RWPE2 (cell line): ENCODE results near the gene HSPA12A.

Experiments used
- ATAC-seq: fragments of 200-7000 bp; cut with Tn5 transposase; 3 replicates; pipeline ENCODE4 v1.9.1; 2021; ENCODE audit warnings: low read depth
- DNase-seq: peaks from one replicate; pipeline ENCODE4 v3.0.0-alpha.2; 2020; ENCODE audit warnings: low spot score
- H3K27ac ChIP-seq: fragments of 450-650 bp; 2 replicates; pipeline ENCODE4 v1.5.1; 2017; ENCODE audit warnings: mild to moderate bottlenecking; ENCODE audit not compliant: poor library complexity, severe bottlenecking
- H3K27me3 ChIP-seq: fragments of 250-450 bp; sonication (Bioruptor Pico); 2 replicates; pipeline ENCODE4 v1.5.1; 2021; ENCODE audit warnings: mild to moderate bottlenecking, moderate library complexity; ENCODE audit not compliant: insufficient read depth, poor library complexity, severe bottlenecking
- H3K36me3 ChIP-seq: fragments of 250-450 bp; sonication (Bioruptor Pico); 2 replicates; pipeline ENCODE4 v1.5.1; 2020; ENCODE audit warnings: low read depth, mild to moderate bottlenecking, moderate library complexity
- H3K4me1 ChIP-seq: fragments of 250-450 bp; sonication (Bioruptor Pico); 2 replicates; pipeline ENCODE4 v1.5.1; 2021; ENCODE audit warnings: mild to moderate bottlenecking, moderate library complexity; ENCODE audit not compliant: insufficient read depth, poor library complexity, severe bottlenecking
- H3K4me3 ChIP-seq: fragments of 250-450 bp; sonication (Bioruptor Pico); 2 replicates; pipeline ENCODE4 v1.5.1; 2021; ENCODE audit warnings: mild to moderate bottlenecking, moderate library complexity; ENCODE audit not compliant: severe bottlenecking
- H3K9me3 ChIP-seq: fragments of 250-450 bp; sonication (Bioruptor Pico); 2 replicates; pipeline ENCODE4 v1.5.1; 2021; ENCODE audit warnings: mild to moderate bottlenecking, moderate library complexity; ENCODE audit not compliant: severe bottlenecking
- CTCF ChIP-seq: fragments of 450-650 bp; IDR thresholded peaks from one replicate; pipeline ENCODE4 v1.5.1; 2017; ENCODE audit warnings: mild to moderate bottlenecking, moderate library complexity; ENCODE audit not compliant: poor library complexity, severe bottlenecking

HSPA12A gene

DNA sequence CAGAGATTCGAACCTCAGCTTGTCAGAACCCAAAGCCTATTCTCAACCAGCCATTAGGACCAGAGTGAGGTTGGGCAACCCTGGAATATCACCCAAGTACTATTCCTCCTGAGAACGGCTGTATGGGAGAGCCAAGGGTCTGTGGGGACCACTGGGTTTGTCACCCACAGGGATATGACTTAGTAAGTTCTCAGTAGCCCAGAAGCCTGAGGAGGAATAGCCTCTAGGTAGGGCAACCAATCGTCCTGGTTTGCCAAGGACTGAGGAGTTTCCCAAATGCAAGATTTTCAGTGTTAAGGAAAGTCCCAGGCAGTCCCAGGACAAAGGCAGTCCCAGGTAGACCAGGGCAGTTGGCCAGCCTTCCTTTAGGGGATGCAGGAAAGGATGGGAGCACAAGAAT, 74.9 kb downstream of the HSPA12A start:
- Histone ChIP-seq H3K36me3 (no peaks in the 10 kb centered on the region), H3K4me3 (no peak overlapping the region), H3K27me3 (no peaks in the 10 kb centered on the region), H3K9me3 (no peaks in the 10 kb centered on the region), H3K4me1 (peaks cover 4% of the 10 kb centered on the region), H3K27ac (no peak overlapping the region)
- ATAC-seq (no peak), DNase-seq (no peak)
- no peak for TF ChIP-seq CTCF

GRCh38 chr10:116665541-116666125, 76.7 kb downstream of the HSPA12A start:
- Histone ChIP-seq H3K27me3 (no peaks in the 10 kb centered on the region), H3K27ac (no peak overlapping the region), H3K4me3 (no peak overlapping the region), H3K36me3 (no peaks in the 10 kb centered on the region), H3K9me3 (no peaks in the 10 kb centered on the region), H3K4me1 (no peaks in the 10 kb centered on the region)
- no peak for TF ChIP-seq CTCF
- no peak for ATAC-seq
- DNase-seq = no peak

DNA sequence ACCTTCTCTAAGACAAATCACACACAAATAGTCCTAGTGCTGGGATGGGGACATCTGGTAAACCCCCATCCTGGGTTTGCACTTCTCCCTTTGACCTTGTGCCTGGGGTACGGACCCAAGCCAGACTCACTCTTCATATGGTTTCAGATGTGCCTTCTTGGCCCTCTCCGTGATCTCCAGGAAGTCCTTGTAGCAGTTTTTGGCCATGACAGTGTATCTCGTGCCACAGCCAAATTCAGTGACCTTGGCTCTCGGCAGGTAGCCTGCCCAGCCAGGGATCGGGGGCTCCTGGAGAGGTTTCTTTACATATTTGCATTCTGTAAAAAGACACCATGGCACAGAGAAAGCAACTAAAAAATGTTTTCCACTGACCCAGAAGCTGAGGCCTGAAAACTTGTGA, 77.7 kb downstream of the HSPA12A start:
- TF ChIP-seq CTCF = no peak
- Histone ChIP-seq H3K27me3 (no peaks in the 10 kb centered on the region), H3K4me1 (no peaks in the 10 kb centered on the region), H3K36me3 (no peaks in the 10 kb centered on the region), H3K4me3 (no peak overlapping the region), H3K27ac (no peak overlapping the region), H3K9me3 (no peaks in the 10 kb centered on the region)
- ATAC-seq (no peak), DNase-seq (no peak)

DNA sequence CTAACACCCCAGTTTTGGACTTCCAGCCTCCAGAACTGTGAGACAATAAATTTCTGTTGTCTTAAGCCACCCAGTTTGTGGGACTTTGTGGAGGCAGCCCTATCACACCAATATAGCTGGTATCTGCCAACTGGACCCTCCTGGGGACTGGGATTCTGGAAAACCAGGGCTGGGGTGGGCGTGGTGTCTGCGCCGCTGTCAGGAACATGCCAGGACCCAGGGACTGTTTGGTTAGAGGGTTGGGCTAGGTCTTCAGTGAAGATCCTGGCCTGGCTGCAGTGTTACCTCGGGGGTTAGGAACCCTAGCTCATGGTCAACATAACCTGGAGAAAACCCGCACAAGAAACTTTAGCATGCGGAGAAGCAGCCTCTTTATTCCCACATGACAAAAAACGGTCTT, 79.0 kb downstream of the HSPA12A start:
- H3K9me3 ChIP-seq = no peaks in the 10 kb centered on the region
- H3K4me1 ChIP-seq = no peaks in the 10 kb centered on the region
- no peaks in the 10 kb centered on the region for H3K27me3 ChIP-seq
- H3K4me3 ChIP-seq = no peak overlapping the region
- ATAC-seq (no peak), DNase-seq (no peak)
- H3K27ac ChIP-seq = no peak overlapping the region
- no peak for TF ChIP-seq CTCF
- H3K36me3 ChIP-seq = no peaks in the 10 kb centered on the region

DNA sequence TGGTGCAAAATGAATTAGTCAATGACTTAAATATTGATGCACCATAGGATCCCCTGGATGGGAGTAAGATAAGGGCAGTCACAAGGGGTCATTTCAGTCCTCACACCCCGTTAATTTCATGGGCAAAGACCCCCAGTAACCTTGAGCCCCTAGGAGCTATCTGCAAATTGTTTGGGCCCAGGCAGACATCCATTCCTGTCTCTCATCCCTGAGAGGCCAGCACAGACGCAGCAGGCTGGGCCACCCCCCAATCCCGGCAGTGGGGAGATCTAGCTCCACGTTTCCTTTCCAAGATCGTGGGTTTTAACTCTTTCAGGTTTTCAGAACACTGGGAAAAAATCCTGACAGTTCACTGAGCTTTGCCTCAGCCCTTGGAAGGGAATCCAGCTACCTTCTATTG, 81.5 kb downstream of the HSPA12A start:
- no peaks in the 10 kb centered on the region for H3K4me1 ChIP-seq
- H3K4me3 ChIP-seq = no peak overlapping the region
- H3K36me3 ChIP-seq = no peaks in the 10 kb centered on the region
- H3K27me3 ChIP-seq = no peaks in the 10 kb centered on the region
- no peak for TF ChIP-seq CTCF
- no peaks in the 10 kb centered on the region for H3K9me3 ChIP-seq
- no peak for ATAC-seq
- DNase-seq = no peak
- no peak overlapping the region for H3K27ac ChIP-seq
